ENCODE measurements around the gene FUT9.

DNA sequence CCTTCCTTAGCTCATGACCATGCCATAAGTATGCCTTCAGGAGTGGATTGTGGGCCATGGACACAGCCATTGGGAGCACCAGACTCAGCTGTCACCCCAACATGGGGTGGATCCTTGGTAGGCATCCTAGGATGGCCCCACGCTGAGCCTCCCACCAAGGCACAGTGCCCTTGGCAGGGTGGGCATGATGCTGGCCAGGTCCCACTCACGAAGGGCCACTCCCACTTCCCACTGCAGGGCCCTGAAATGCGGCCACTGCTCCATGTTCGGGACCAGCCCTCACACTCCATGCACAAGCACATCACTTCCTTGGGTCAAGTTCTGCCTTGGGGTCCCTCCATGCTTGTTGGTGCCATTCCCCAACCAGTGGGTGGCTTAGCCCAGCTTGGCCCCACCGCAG, 12.9 kb upstream of the FUT9 start:
- TF ChIP-seq CREB1 (CRISPR knock-in tag; IDR thresholded peaks at IDR 0.05) (no peak), ZNF512 (CRISPR knock-in tag; IDR thresholded peaks at IDR 0.05; ENCODE audit: borderline replicate concordance) (no peak), CTCF (IDR thresholded peaks at IDR 0.05) (no peak), ZBTB43 (CRISPR knock-in tag; IDR thresholded peaks at IDR 0.05) (no peak), CBFB (CRISPR knock-in tag; IDR thresholded peaks at IDR 0.05; ENCODE audit: low read depth) (no peak), PRDM15 (CRISPR knock-in tag; IDR thresholded peaks at IDR 0.05) (no peak), ZNF396 (CRISPR knock-in tag; IDR thresholded peaks at IDR 0.05; ENCODE audit: borderline replicate concordance) (no peak), TEAD4 (CRISPR knock-in tag; IDR thresholded peaks at IDR 0.05) (no peak), ZBTB21 (CRISPR knock-in tag; IDR thresholded peaks at IDR 0.05; ENCODE audit: borderline replicate concordance) (no peak)
- TF ChIP-seq, protein P1, sequence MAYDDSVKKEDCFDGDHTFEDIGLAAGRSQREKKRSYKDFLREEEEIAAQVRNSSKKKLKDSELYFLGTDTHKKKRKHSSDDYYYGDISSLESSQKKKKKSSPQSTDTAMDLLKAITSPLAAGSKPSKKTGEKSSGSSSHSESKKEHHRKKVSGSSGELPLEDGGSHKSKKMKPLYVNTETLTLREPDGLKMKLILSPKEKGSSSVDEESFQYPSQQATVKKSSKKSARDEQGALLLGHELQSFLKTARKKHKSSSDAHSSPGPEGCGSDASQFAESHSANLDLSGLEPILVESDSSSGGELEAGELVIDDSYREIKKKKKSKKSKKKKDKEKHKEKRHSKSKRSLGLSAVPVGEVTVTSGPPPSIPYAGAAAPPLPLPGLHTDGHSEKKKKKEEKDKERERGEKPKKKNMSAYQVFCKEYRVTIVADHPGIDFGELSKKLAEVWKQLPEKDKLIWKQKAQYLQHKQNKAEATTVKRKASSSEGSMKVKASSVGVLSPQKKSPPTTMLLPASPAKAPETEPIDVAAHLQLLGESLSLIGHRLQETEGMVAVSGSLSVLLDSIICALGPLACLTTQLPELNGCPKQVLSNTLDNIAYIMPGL (CRISPR knock-in tag; IDR thresholded peaks at IDR 0.05): no peak
- TF ChIP-seq, protein P2, sequence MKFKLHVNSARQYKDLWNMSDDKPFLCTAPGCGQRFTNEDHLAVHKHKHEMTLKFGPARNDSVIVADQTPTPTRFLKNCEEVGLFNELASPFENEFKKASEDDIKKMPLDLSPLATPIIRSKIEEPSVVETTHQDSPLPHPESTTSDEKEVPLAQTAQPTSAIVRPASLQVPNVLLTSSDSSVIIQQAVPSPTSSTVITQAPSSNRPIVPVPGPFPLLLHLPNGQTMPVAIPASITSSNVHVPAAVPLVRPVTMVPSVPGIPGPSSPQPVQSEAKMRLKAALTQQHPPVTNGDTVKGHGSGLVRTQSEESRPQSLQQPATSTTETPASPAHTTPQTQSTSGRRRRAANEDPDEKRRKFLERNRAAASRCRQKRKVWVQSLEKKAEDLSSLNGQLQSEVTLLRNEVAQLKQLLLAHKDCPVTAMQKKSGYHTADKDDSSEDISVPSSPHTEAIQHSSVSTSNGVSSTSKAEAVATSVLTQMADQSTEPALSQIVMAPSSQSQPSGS (CRISPR knock-in tag; IDR thresholded peaks at IDR 0.05; ENCODE audit: borderline replicate concordance, low read depth): no peak
